NCI-H2107 treated with DMSO at 0.1 percent for 48 hours (cell line): ENCODE measurements around the gene GGA1.
A peak's percentile ranks its signal among the peaks of the same experiment; 100 is the strongest.
"Not testable (repeated sequence)": the region's sequence is repeated elsewhere in the genome, so short reads cannot be mapped to it uniquely, and the experiment has no call there.

ENCODE experiments used
- DNase-seq: peaks from one replicate; lab custom pipeline; 2025; ENCODE audit not compliant: unreplicated experiment; lab: John Stamatoyannopoulos, UW

The GGA1 gene

GRCh38 chr22:37571258-37571991, 37.2 kb upstream of the GGA1 start:
- no peak for DNase-seq

- DNase-seq = no peak
Measured at GRCh38 chr22:37571992-37572373, 36.7 kb upstream of the GGA1 start.

- DNase-seq = no peak
Measured at GRCh38 chr22:37575490-37576003, 33.1 kb upstream of the GGA1 start.

- DNase-seq = no peak
Measured at GRCh38 chr22:37578002-37578401, 30.6 kb upstream of the GGA1 start.

GRCh38 chr22:37581504-37581903, 27.1 kb upstream of the GGA1 start:
- no peak for DNase-seq

GRCh38 chr22:37582526-37582925, 26.1 kb upstream of the GGA1 start:
- no peak for DNase-seq

GRCh38 chr22:37588546-37589215, 20.0 kb upstream of the GGA1 start:
- DNase-seq = no peak

- no peak for DNase-seq
Measured at GRCh38 chr22:37589636-37590035, 19.0 kb upstream of the GGA1 start.

- not testable (repeated sequence) for DNase-seq
Measured at GRCh38 chr22:37591081-37591480, 17.6 kb upstream of the GGA1 start.

GRCh38 chr22:37591823-37592404, 16.7 kb upstream of the GGA1 start:
- DNase-seq = no peak

- no peak for DNase-seq
Measured at GRCh38 chr22:37594237-37594636, 14.4 kb upstream of the GGA1 start.

GRCh38 chr22:37599153-37599552, 9.5 kb upstream of the GGA1 start:
- DNase-seq = no peak

GRCh38 chr22:37601203-37601539, 7.5 kb upstream of the GGA1 start:
- DNase-seq = no peak

GRCh38 chr22:37601540-37602442, 6.8 kb upstream of the GGA1 start:
- no peak for DNase-seq

- not testable (repeated sequence) for DNase-seq
Measured at GRCh38 chr22:37602546-37603277, 5.9 kb upstream of the GGA1 start.

- DNase-seq = no peak
Measured at GRCh38 chr22:37604074-37604473, 4.6 kb upstream of the GGA1 start.

- no peak for DNase-seq
Measured at GRCh38 chr22:37604875-37605274, 3.8 kb upstream of the GGA1 start.

GRCh38 chr22:37607010-37607934, 1.4 kb upstream of the GGA1 start:
- peak; percentile 51 for DNase-seq

- no peak for DNase-seq
Measured at GRCh38 chr22:37607935-37608476, 628 bp upstream of the GGA1 start.
